Measurements from ENCODE around the gene ATP2A3. TPM values are rescaled to one million over a fixed set of nuclear protein-coding genes. Genes with fewer than 3 reads are reported as not detected.

Gene ATP2A3
- 0.79 and 2.0 TPM in 2 replicates for total RNA-seq

GRCh38 chr17:3964203-3965117 lies at the start of gene ATP2A3:
Gene ATP2A3 (minus strand): TSS chr17:3964437. CDS start chr17:3964291, 146 bp downstream.

GRCh38 chr17:3915995-3916696 lies 48.1 kb downstream of the ATP2A3 start, which contains the start of gene P2RX1:
Gene P2RX1 (minus strand): TSS chr17:3916465. CDS start chr17:3916225, 240 bp downstream.

DNA sequence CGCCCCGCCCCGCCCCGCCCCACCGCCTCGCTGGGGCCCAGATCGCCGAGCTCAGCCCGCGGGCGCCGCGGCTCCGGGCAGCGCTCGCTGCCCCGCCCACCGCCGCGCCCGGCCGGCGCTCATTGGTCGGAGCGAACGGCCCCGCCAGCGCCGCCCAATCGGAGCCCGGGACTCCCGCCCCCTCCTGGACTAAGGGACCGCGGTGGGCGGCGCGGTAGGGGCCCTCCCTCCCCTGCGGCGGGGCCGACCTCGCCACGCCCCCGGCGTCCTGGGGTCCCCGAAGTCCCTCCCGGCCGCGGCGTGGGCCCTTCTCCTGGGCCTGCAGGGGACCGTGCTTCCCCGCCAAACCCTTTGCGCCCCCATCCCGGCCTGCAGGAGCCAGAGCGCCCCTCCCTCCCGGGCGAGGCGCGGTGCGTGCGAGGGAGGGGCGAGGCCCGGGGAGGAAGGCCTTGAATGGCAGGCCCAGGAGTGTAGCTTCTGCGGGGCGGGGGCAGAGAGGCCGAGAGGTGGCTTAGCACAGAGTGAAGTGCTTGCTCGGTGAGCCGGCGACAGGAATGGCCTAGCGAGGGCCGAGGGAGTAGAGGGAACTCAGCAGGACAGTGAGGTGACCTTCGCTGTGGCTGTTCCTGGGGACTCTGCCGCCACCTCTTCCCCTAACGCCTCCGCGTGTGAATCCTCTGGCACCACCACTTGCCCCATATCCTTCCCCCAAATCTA lies 71.1 kb downstream of the ATP2A3 start, which contains the start of gene CAMKK1:
CAMKK1 (minus strand) TSS at position 51 of the 717 bp plus-strand sequence. CDS start 7,366 bp downstream, outside the sequence.

Other genes with a start within 250 kb of the ATP2A3 start
- gene HASPIN, start 240.5 kb downstream of the ATP2A3 start, total RNA-seq: 2.7 and 3.8 TPM in 2 replicates
- 19.5 and 19.7 TPM in 2 replicates for gene ITGAE, start 163.2 kb downstream of the ATP2A3 start, total RNA-seq
- 16.8 and 18.5 TPM in 2 replicates for gene NCBP3, start 118.2 kb downstream of the ATP2A3 start, total RNA-seq
- 6.3 and 10.3 TPM in 2 replicates for gene CAMKK1, start 71.4 kb downstream of the ATP2A3 start, total RNA-seq
- 0.06 TPM in 1 of 2 replicates, not detected in the other for gene P2RX1, start 48.0 kb downstream of the ATP2A3 start, total RNA-seq
- gene ZZEF1, start 178.6 kb upstream of the ATP2A3 start, total RNA-seq: 26.3 and 29.1 TPM in 2 replicates
- gene CYB5D2, start 178.8 kb upstream of the ATP2A3 start, total RNA-seq: 38.7 and 39.2 TPM in 2 replicates